ENCODE data around the gene DMXL1. TPM values are rescaled to one million over a fixed set of nuclear protein-coding genes. Genes with fewer than 3 reads are reported as not detected.

The DMXL1 gene
- total RNA-seq, 1 experiment from 2014 or later = 23.5 TPM

Other genes starting within 250 kb of the DMXL1 start
- 4.3 and 11.0 TPM in 2 replicates for gene DTWD2, start 82.5 kb upstream of the DMXL1 start, total RNA-seq (2014; rRNA removed; shearing (Covaris generic))

All from G401 (cell line).